ENCODE data around the gene BCL6. TPM values are rescaled to one million over a fixed set of nuclear protein-coding genes. Genes with fewer than 3 reads are reported as not detected.

Gene BCL6
- total and polyA plus RNA-seq, 2 donors (not counting 3 experiments of a cell fraction or from before 2014, with no cell fraction given), result 6.9 to 12.1 TPM

DNA sequence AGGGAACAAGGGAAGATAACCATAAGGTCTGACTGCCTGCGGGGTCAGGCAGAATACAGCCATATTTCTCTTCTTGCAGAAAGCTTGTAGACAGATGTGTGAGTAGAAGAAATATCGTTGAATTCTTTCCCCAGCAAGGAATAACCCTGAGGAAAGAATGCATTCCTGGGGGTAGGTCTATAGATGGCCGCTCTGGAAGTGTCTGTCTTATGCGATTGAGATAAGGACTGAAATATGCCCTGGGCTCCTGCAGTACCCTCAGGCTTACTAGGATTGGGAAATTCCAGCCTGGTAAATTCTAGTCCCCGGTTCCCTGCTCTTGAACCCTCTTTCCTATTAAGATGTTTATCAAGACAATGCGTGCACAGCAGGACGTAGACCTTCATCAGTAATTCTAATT, 59.3 kb downstream of the BCL6 start:
- intact Hi-C loops (cut with micrococcal nuclease) (no loop called here), dilution Hi-C loops (cut with MboI; ENCODE audit: extremely low pct_ligation_motif_present, low sequenced_read_pairs) (loop anchor here (25.0 kb wide), 1 partner anchor 374 kb away; no protein-coding TSS in a partner anchor)
- FAIRE-seq, result no peak
- DNase-seq (ENCODE audit: low read depth, low spot score), result no peak
- Histone ChIP-seq H3K9ac (replicated peaks; ENCODE audit: extremely low read depth, insufficient read depth, low read length) (no peak overlapping the region), H3K4me3 (replicated peaks in 1 of 3; ENCODE audit: insufficient read depth in 1 of 3, low read depth in 1 of 3, low read length in 3 of 3) (no peak overlapping the region), H3K4me2 (ENCODE audit: insufficient read depth, low read length) (no peak overlapping the region), H3K36me3 (ENCODE audit: control insufficient read depth in 2 of 2, extremely low read depth in 1 of 2, insufficient read depth in 2 of 2, low read length in 2 of 2) (no peaks in the 10 kb centered on the region), H2AFZ (ENCODE audit: low read depth, low read length) (no peak overlapping the region), H3K9me1 (replicated peaks; ENCODE audit: control insufficient read depth, extremely low read depth, insufficient read depth, low read length) (no peaks in the 10 kb centered on the region), H3K27me3 (ENCODE audit: control insufficient read depth in 2 of 2, insufficient read depth in 2 of 2, low read length in 2 of 2) (peaks cover 3 to 5% of the 10 kb centered on the region in 2 experiments), H3K9me3 (replicated peaks; ENCODE audit: control insufficient read depth, insufficient read depth, low read length) (no peaks in the 10 kb centered on the region), H3K79me2 (ENCODE audit: control insufficient read depth, insufficient read depth, low read length) (no peaks in the 10 kb centered on the region), H3K27ac (ENCODE audit: insufficient read depth, low read depth, low read length) (no peak overlapping the region), H3K4me1 (ENCODE audit: control insufficient read depth, extremely low read depth, insufficient read depth, low read length) (no peaks in the 10 kb centered on the region), H4K20me1 (replicated peaks; ENCODE audit: control insufficient read depth, extremely low read depth, insufficient read depth, low read length) (no peaks in the 10 kb centered on the region)
- ChIA-PET POLR2A (no interaction called here), CTCF (no interaction called here)
- BruUV-seq (replicated peaks), result no TSS peak
- TF ChIP-seq POLR2A (IDR thresholded peaks at IDR 0.05; ENCODE audit: low read depth, low read length) (no peak), GATA2 (IDR thresholded peaks at IDR 0.05; ENCODE audit: insufficient read depth, insufficient read length, low read depth, low read length) (no peak), POLR2AphosphoS5 (IDR thresholded peaks at IDR 0.05; ENCODE audit: insufficient read depth, low read depth, low read length) (no peak), FOS (IDR thresholded peaks at IDR 0.05; ENCODE audit: borderline replicate concordance, insufficient read depth, low read length) (no peak), JUN (IDR thresholded peaks at IDR 0.05; ENCODE audit: borderline replicate concordance, insufficient read depth, insufficient read length, low read depth) (no peak), EZH2 (IDR thresholded peaks at IDR 0.05; ENCODE audit: borderline replicate concordance, low read depth, low read length, severe bottlenecking) (no peak), MYC (IDR thresholded peaks at IDR 0.05; ENCODE audit: low read depth, low read length) (no peak)
- TF ChIP-seq, protein P1, sequence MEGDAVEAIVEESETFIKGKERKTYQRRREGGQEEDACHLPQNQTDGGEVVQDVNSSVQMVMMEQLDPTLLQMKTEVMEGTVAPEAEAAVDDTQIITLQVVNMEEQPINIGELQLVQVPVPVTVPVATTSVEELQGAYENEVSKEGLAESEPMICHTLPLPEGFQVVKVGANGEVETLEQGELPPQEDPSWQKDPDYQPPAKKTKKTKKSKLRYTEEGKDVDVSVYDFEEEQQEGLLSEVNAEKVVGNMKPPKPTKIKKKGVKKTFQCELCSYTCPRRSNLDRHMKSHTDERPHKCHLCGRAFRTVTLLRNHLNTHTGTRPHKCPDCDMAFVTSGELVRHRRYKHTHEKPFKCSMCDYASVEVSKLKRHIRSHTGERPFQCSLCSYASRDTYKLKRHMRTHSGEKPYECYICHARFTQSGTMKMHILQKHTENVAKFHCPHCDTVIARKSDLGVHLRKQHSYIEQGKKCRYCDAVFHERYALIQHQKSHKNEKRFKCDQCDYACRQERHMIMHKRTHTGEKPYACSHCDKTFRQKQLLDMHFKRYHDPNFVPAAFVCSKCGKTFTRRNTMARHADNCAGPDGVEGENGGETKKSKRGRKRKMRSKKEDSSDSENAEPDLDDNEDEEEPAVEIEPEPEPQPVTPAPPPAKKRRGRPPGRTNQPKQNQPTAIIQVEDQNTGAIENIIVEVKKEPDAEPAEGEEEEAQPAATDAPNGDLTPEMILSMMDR (IDR thresholded peaks at IDR 0.05; ENCODE audit: extremely low read depth in 1 of 2, insufficient read depth in 1 of 2, low read depth in 1 of 2, low read length in 2 of 2), result no peak
- TF ChIP-seq, protein P2, sequence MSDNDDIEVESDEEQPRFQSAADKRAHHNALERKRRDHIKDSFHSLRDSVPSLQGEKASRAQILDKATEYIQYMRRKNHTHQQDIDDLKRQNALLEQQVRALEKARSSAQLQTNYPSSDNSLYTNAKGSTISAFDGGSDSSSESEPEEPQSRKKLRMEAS (IDR thresholded peaks at IDR 0.05; ENCODE audit: insufficient read depth, insufficient read length), result no peak

Data from endothelial cell of umbilical vein (primary cell).